GM18526 (cell line): ENCODE measurements around the gene ZNF586.

Source experiments
- POLR2A ChIP-seq: IDR thresholded peaks from 3 replicates; pipeline ENCODE4 v1.6.1; 2011; ENCODE audit not compliant: insufficient read length; ENCODE audit errors: extremely low read depth

The ZNF586 gene

DNA sequence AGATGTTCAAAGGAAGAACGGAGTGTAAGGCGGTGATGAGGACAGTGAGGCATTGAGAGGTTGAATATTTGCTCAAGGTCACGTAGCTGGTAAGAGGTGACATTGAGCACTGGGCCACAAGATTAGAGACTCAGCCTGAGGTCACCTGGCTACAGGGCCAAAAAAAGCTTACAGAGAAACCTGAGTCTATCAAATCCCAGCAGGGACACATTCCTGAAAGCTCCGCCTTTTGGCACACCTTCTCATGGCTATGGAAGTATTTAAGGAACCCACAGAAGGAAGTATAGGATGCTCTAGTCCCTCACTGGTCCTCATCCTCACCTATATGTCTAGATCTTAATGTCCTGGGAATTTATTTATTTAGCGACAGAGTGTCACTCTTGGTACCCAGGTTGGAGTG lies 17.4 kb downstream of the ZNF586 start:
- no peak for TF ChIP-seq POLR2A

DNA sequence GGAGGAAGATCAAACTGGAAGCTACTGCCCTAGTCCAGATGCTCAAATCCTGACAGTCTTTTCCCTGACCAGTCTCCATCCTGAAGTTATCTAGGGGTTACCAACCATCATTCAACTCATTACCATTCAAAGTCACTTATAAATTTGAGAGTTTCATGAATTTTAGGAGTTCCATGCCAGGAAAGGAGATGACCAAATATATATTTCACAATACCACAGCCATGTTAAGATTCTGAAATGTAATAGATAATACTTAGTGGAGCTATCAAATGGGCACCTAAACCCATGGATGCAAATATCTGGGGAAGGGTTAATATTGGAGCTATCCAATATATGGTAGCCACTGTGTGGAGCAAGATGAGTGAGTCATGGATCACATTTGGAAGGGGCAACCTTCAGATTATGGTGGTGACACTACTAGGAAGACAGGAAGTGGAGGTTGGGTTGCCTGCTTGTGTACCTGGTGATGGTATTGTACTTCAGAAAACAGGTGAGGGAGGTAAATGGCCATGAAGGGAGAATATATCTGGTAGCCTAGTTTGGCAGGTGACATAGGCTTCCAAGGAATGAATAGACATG lies 18.7 kb downstream of the ZNF586 start:
- TF ChIP-seq POLR2A: no peak

DNA sequence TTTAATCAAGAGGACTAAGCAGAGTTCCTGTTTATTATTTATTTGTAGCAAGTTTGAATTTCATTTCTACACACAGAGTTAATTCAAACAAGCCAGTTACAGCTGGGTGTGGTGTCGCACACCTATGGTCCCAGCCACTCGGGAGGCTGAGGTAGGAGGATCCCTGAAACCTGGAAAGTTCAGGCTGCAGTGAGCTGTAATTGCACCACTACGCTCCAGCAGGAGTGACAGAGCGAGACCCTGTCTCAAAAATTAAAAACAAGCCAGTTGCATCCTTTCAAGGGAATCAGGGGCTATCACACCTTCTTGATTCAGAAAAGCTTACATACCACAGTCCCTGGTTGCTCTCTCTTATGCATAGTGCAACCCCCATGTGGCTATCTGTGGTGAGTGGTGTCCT lies 19.8 kb downstream of the ZNF586 start:
- TF ChIP-seq POLR2A: no peak

DNA sequence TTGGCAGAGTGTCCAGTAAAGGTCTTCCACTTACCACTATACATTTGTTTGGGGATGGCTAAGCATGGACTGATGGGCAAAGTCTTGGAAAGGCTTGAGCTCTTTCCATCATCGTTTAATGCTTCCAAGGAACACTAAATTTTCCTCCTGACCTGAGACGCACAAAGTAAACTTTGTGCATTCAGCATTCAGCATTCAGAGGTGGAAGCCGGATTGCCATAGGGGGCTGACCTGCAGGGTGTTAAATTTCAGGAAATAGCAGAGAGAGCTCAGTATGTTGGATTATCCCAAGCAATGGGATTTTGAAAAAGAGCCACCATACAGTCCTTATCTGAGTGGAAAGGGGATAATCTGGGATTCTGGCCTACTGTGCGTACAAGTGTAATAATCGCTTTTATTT lies 31.2 kb downstream of the ZNF586 start:
- no peak for TF ChIP-seq POLR2A

DNA sequence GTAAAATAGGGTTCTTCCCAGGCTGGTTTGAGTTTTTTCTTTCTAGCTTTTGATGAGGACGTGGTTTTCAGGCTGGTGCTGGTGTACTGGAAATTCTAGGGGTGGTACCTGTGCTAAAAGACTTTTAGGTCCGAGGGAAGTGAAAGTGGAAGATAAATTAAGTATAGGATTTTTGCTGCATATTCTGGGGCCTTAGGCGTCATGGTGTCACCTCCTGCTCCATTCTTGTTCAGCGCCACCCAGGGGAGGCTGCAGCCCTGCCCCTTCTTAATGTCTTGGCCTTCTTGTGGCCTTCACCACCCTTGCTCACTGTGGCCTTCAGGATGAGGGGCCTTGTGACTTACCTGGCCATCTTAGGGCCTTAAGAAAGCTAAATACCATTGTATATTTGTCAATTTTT lies 32.8 kb downstream of the ZNF586 start:
- no peak for TF ChIP-seq POLR2A

DNA sequence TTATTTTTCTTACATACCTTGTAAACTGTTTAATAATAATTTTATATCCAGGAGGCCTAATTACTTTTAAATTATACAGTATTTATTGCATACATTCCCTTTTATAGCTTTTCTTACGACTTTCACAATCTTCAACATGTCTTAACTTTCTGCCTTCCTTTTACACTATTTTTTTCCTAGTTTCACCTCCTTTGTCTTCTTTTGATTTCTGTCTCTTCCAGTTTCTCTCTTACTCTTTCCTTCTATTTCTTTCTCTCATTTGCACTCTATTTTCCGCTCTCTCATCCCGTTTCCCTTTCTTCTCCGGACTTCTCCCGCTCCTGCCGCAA lies 33.8 kb downstream of the ZNF586 start:
- no peak for TF ChIP-seq POLR2A

DNA sequence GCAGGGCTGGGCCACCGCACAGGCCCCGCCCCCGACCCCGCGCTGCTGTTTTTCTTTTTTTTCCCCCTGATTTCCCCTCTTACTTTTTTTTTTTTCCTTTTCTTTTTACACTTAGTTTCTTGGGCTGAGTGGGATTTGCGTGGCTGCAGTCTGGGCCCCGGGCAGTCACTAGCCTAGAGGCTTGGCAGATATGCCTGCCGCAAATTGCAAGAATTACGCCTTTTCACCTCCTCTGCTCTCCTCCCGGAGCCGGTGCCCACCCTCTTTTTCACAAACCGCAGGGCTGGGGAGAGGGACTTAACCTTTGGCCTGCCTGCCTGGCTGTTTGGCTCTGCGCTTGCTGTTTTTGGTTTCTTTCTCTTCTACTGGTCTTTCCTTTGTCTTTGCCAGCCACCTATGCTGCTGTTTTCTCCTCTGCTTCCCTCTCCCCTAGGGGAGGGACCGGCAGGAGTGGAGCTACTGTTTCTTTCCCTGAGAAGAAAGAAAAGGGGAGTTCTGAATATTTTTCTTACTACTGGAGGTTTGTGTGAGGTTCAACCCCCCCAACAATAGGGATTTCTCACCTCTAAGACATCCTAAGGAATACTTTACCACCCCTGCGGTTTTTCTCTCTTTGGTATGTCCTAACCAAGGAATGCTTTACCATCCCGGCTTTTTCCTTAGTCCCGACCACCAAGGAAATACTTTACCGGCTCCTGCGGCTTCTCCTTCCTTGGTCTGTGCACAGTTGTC lies 34.3 kb downstream of the ZNF586 start:
- TF ChIP-seq POLR2A: no peak

DNA sequence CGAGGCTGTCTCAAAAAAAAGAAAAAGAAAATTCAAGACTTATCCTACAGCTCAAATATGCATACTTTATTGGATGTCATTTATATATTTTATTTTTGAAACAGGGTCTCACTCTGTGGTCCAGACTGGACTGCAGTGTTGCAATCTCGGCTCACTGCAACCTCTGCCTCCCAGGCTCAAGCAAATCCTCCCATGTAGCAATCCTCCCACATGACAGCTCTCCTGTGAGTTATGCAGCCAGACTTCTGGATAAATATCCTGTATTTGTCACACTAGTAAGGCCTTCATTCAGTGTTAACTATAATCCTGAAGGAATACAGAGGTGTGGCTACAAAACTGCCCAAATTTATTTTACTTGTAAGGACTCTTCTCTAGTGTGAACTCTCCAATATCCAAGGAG lies 38.1 kb downstream of the ZNF586 start:
- no peak for TF ChIP-seq POLR2A

DNA sequence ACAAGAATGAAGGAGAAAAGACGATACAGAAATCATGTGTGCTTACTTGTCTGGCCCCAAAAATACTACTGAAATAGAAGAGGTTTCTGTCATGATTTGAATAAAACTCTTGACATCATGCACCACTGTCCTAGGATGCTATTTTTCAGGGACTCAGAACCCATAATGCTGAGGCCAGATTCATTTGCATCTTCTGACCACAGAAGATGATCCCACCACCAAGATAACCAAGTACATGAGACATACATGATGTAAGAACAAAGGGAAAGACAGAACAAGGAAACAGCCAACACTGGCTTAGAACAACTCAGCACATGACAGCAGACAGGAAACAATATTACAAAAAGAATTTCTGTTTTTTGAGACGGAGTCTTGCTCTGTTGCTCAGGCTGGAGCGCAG lies 42.8 kb downstream of the ZNF586 start:
- TF ChIP-seq POLR2A: no peak

DNA sequence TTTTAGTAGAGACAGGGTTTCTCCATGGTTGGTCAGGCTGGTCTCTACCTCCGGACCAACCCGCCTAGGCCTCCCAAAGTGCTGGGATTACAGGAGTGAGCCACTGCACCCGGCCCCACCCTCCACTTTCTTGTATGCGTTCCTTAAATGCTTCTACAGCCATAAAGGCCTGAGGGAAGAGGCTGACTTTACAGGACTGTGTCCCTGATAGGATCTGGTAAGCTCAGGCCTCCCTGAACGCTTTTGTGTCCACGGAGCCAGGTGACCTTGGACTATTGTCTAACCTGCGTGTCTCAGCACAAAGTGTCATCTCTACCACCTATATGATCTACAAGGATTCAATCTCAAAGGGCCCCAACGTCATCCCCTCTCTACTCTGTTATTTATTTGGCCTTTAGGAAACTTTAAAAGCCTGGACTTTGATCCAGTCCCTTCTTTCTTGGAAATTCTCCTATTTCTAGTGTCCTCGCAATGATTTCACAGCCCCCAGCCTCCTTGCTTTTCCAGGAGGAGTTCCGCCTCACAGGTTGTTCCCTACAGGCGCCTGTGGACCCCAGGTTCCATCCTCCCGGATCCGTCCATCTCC lies 44.5 kb downstream of the ZNF586 start:
- no peak for TF ChIP-seq POLR2A

DNA sequence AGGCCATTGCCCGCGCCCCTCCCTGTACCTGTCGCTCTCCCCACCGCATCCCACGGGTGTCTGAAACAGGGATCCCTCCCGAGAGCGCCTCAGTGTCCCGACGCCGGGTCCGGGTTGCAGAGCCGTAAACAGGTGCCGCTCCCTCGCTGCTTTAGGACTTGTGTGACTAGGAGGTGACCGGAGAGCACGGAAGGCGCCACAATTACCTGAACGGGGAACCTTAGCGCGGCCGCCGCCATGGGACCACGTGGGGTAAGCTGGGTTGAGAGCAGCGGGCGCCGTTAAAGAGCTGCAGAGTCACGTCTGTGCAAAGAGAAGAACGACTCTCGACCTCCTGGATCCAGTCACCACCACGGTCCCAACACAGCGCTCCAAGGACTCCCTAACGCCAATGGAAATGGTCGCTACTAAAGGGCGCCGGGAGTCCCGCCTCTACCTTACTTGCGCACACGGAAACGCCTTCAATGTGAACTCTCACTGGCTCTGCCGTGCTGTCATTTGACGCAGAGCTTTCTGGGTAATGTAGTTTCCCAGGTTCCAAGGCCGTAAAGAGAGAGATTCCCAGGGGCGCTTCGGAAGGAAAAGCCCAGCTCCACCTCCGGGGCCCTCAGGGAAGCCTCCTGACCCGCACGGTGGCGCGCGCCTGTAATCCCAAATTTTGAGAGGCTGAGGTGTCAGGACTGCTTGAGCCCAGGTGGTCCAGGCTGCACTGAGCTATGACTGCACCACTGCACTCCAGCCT lies 45.2 kb downstream of the ZNF586 start, which contains the start of gene ZNF552:
ZNF552 (minus strand) TSS at position 409 of the 742 bp plus-strand sequence; CDS start at position 239, 170 bp downstream.
- TF ChIP-seq POLR2A: peak; percentile 85

DNA sequence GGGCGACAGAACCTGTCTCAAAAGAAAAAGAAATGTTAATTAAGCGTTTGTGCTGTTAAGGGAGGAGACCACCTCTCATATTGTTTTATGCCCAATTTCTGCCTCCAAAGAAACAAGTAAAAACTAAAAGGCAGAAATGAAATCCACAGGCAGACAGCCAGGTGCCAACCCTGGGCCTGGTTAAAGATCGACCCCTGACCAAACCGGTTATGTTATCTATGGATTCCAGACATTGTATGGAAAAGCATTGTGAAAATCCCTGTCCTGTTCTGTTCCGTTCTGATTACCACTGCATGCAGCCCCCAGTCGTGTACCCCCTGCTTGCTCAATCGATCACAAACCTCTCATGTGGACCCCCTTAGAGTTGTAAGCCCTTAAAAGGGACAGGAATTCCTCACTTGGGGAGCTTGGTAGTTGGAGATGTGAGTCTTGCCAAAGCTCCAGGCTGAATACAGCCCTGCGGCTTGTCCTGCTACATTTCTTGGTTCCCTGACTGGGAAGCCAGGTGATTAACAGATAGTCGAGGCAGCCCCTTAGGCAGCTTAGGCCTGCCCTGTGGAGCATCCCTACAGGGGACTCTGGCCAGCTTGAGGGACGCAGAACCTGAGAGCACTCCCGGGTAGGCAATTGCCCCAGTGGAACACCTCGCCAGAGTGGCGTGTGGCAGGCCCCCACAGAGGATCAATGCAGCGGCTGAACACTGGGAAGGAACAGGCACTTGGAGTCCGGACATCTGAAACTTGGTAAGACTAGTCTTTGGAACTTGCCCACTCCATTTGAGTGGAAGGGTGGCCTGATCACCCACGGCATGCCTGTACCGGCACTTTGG lies 46.0 kb downstream of the ZNF586 start:
- TF ChIP-seq POLR2A: no peak

DNA sequence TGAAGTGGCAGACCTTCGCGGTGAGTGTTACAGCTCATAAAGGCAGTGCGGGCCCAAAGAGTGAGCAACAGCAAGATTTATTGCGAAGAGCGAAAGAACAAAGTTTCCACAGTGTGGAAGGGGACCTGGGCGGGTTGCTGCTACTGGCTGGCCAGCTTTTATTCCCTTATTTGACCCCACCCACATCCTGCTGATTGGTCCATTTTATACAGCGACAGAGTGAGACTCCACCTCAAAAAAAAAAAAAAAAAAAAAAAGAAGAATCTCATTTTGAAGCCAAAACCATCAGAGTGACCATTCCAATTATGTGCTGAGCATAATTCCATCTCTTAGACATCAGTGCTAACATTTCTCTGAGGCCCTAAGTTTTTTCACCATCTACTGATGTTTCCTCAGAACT lies 47.2 kb downstream of the ZNF586 start:
- TF ChIP-seq POLR2A: no peak

DNA sequence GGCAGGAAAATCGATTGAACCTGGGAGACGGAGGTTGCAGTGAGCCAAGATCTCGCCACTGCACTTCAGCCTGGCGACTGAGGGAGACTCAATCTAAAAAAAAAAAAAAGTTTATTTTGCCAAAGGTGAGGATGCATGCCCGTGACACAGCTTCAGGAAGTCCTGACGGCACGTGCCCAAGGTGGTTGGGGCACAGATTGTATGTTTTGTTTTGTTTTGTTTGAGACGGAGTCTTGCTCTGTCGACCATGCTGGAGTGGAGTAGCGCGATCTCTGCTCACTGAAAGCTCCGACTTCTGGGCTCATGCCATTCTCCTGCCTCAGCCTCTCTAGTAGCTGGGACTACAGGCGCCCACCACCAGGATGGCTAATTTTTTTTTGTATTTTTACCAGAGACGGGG lies 48.5 kb downstream of the ZNF586 start:
- no peak for TF ChIP-seq POLR2A

DNA sequence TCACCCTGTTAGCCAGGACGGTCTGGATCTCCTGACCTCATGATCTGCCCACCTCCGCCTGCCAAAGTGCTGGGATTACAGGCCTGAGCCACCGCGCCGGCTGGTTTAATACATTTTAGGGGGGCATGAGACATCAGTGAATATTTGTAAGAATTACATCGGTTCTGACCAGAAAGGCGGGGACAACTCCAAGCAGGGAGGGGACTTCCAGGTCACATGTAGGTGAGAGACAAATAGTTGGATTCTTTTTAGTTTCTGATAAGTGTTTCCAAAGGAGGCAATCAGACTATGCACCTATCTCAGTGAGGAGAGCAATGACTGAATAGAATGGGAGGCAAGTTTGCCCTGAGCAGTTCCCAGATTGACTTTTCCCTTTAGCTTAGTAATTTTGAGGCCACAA lies 48.9 kb downstream of the ZNF586 start:
- TF ChIP-seq POLR2A: no peak
